SK-N-SH treated with all-trans-retinoic acid at 6 μM for 48 hours (cell line): ENCODE measurements around the gene RNF7.

Experiments
- ESRRG ChIP-seq: fragments of 250-450 bp; sonication (Bioruptor Pico); IDR thresholded peaks from 2 replicates; pipeline ENCODE4 v1.6.1; 2021; ENCODE audit warnings: mild to moderate bottlenecking
- PATZ1 ChIP-seq: fragments of 250-450 bp; sonication (Bioruptor Pico); IDR thresholded peaks from 2 replicates; pipeline ENCODE4 v1.8.0; 2020; ENCODE audit warnings: mild to moderate bottlenecking, moderate library complexity, borderline replicate concordance
- PPARA ChIP-seq: fragments of 250-450 bp; sonication (Bioruptor Pico); IDR thresholded peaks from 2 replicates; pipeline ENCODE4 v1.5.0; 2020; ENCODE audit warnings: mild to moderate bottlenecking, borderline replicate concordance
- RARB ChIP-seq: fragments of 250-450 bp; sonication (Bioruptor Pico); IDR thresholded peaks from 2 replicates; pipeline ENCODE4 v1.8.0; 2021; ENCODE audit warnings: mild to moderate bottlenecking, moderate library complexity
- SNAI2 ChIP-seq: fragments of 250-450 bp; sonication (Bioruptor Pico); IDR thresholded peaks from 2 replicates; pipeline ENCODE4 v1.5.0; 2020; ENCODE audit warnings: mild to moderate bottlenecking, moderate library complexity
- TCF4 ChIP-seq: fragments of 250-450 bp; sonication (Bioruptor Pico); IDR thresholded peaks from 2 replicates; pipeline ENCODE4 v1.8.0; 2021; ENCODE audit warnings: mild to moderate bottlenecking, moderate library complexity, borderline replicate concordance
- ZNF8 ChIP-seq: fragments of 450-650 bp; formaldehyde crosslinking; IDR thresholded peaks from 2 replicates; pipeline ENCODE4 v1.5.0; 2020; ENCODE audit warnings: mild to moderate bottlenecking, moderate library complexity

- TF ChIP-seq RARB (CRISPR knock-in tag) (no peak), PATZ1 (CRISPR knock-in tag) (no peak), ESRRG (CRISPR knock-in tag) (no peak), ZNF8 (CRISPR knock-in tag) (no peak), SNAI2 (CRISPR knock-in tag) (no peak), PPARA (CRISPR knock-in tag) (no peak), TCF4 (CRISPR knock-in tag) (no peak)
These were observed 38.8 kb downstream of the RNF7 start for GRCh38 chr3:141776885-141777284.
